KMS-11 (cell line): ENCODE results near the gene RAB2B.
A peak's percentile ranks its signal among the peaks of the same experiment; 100 is the strongest.

Experiments
- H2AFZ ChIP-seq: fragments of 200-600 bp; sonication (generic); 2 replicates; pipeline ENCODE4 v1.6.1; 2016; ENCODE audit warnings: antibody characterized with exemption, mixed run types, low read depth
- H3K27ac ChIP-seq: fragments of 200-600 bp; sonication (generic); 2 replicates; pipeline ENCODE4 v1.6.1; 2016; ENCODE audit warnings: mild to moderate bottlenecking, mixed run types
- H3K27me3 ChIP-seq: fragments of 200-600 bp; sonication (generic); 2 replicates; pipeline ENCODE4 v1.6.1; 2017; ENCODE audit warnings: mild to moderate bottlenecking, low read depth, mixed run types, moderate library complexity; ENCODE audit not compliant: insufficient read depth
- H3K36me3 ChIP-seq: fragments of 200-600 bp; sonication (generic); 2 replicates; pipeline ENCODE4 v1.6.1; 2017; ENCODE audit warnings: mild to moderate bottlenecking, mixed run types; ENCODE audit not compliant: insufficient read depth
- H3K4me1 ChIP-seq: fragments of 200-600 bp; sonication (generic); 2 replicates; pipeline ENCODE4 v1.6.1; 2016; ENCODE audit warnings: mild to moderate bottlenecking, low read depth, mixed run types; ENCODE audit not compliant: poor library complexity, severe bottlenecking
- H3K4me2 ChIP-seq: fragments of 200-600 bp; sonication (generic); 2 replicates; pipeline ENCODE4 v1.7.0; 2016; ENCODE audit warnings: mild to moderate bottlenecking, mixed run types
- H3K4me3 ChIP-seq: fragments of 200-600 bp; sonication (generic); IDR thresholded peaks from 2 replicates; pipeline ENCODE4 v1.6.1; 2017; ENCODE audit warnings: low read depth, low read length, mixed read lengths; ENCODE audit not compliant: insufficient read depth
- H3K79me2 ChIP-seq: fragments of 200-600 bp; sonication (generic); 2 replicates; pipeline ENCODE4 v1.6.1; 2016; ENCODE audit warnings: low read depth, mixed run types; ENCODE audit not compliant: insufficient read depth
- H3K9ac ChIP-seq: fragments of 200-600 bp; sonication (generic); 2 replicates; pipeline ENCODE4 v1.6.1; 2016; ENCODE audit warnings: mild to moderate bottlenecking, mixed run types
- H4K20me1 ChIP-seq: fragments of 200-600 bp; sonication (generic); 2 replicates; pipeline ENCODE4 v1.6.1; 2016; ENCODE audit warnings: mild to moderate bottlenecking, mixed run types; ENCODE audit not compliant: insufficient read depth
- TF ChIP-seq, protein P1 (sequence below): fragments of 200-600 bp; sonication (generic); conservative IDR thresholded peaks from 2 replicates; pipeline ENCODE4 v1.6.1; 2017; ENCODE audit warnings: low read depth, mild to moderate bottlenecking, antibody characterized with exemption, low read length, moderate library complexity, mixed read lengths

RAB2B gene

GRCh38 chr14:21496453-21496852 lies 19.7 kb upstream of the RAB2B start:
- Histone ChIP-seq H3K9ac (no peak overlapping the region), H3K27me3 (no peaks in the 10 kb centered on the region), H3K4me1 (peaks cover 31% of the 10 kb centered on the region), H4K20me1 (no peaks in the 10 kb centered on the region), H3K4me2 (no peak overlapping the region), H3K27ac (no peak overlapping the region), H3K4me3 (no peak overlapping the region), H3K36me3 (no peaks in the 10 kb centered on the region), H2AFZ (no peak overlapping the region), H3K79me2 (no peaks in the 10 kb centered on the region)
- TF ChIP-seq, protein P1, sequence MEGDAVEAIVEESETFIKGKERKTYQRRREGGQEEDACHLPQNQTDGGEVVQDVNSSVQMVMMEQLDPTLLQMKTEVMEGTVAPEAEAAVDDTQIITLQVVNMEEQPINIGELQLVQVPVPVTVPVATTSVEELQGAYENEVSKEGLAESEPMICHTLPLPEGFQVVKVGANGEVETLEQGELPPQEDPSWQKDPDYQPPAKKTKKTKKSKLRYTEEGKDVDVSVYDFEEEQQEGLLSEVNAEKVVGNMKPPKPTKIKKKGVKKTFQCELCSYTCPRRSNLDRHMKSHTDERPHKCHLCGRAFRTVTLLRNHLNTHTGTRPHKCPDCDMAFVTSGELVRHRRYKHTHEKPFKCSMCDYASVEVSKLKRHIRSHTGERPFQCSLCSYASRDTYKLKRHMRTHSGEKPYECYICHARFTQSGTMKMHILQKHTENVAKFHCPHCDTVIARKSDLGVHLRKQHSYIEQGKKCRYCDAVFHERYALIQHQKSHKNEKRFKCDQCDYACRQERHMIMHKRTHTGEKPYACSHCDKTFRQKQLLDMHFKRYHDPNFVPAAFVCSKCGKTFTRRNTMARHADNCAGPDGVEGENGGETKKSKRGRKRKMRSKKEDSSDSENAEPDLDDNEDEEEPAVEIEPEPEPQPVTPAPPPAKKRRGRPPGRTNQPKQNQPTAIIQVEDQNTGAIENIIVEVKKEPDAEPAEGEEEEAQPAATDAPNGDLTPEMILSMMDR: no peak

DNA sequence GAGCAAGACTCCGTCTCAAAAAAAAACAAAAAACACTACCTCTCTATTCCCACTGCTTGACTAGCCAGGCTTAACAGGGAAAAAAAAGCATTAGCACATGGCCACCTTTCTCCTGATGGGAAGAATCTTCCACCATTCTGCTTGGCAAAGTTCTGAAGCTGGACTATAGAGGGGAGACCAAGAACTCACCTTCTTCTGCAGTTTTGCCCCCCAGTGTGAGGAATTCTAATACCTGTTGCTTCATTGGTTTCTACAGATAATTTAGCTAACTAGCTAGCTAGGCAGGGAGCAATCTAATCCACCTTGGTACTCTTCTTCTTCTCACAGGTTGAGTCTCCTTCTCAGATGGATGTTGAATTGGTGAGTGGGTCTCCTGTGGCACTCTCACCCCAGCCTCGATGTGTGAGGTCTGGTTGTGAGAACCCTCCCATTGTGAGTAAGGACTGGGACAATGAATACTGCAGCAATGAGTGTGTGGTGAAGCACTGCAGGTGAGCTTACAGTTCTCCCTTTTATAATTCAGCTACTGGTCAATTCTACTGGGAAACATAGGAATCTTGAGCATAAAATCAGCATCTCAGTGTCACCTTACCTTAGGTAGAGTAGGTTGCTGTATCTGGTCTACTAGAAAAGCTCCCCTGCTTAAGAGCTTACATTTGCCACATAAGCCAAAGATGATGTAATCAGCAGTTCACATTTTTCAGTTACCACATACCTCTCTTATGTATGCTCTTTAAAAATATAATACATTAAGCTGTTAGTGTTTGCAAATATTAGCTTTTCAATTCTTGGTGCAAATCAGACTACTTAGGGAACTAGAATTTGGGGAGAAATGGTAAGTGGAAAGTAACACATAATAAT lies 18.4 kb upstream of the RAB2B start:
- H3K4me1 ChIP-seq: peaks cover 31% of the 10 kb centered on the region
- no peaks in the 10 kb centered on the region for H3K27me3 ChIP-seq
- H4K20me1 ChIP-seq: no peaks in the 10 kb centered on the region
- H2AFZ ChIP-seq: no peak overlapping the region
- TF ChIP-seq, protein P1: no peak
- no peaks in the 10 kb centered on the region for H3K36me3 ChIP-seq
- H3K4me3 ChIP-seq: no peak overlapping the region
- no peaks in the 10 kb centered on the region for H3K79me2 ChIP-seq
- no peak overlapping the region for H3K27ac ChIP-seq
- H3K9ac ChIP-seq: no peak overlapping the region
- no peak overlapping the region for H3K4me2 ChIP-seq

DNA sequence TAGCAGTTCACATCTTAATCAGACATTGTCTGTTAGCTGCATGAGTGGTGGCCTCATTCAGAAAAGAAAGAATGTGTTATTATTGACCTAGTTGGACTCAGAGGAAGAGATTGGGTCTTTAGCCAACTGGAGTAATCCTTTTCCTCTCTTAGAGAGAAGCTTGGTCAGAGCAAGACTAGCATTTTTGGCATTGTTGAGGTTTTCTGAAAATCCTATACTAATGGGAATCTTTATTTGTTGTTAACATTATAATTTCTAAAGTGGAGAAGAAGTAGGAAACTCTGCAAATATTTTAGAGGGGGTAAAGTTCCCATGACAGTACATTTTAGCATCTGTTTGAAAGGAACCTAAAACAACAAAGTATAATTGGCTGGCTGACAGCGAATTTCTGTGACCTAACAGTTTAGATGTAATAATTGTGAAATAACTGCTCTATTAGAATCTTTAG lies 9.9 kb upstream of the RAB2B start:
- Histone ChIP-seq H2AFZ (no peak overlapping the region), H3K4me2 (no peak overlapping the region), H3K27me3 (no peaks in the 10 kb centered on the region), H3K4me1 (no peaks in the 10 kb centered on the region), H3K36me3 (no peaks in the 10 kb centered on the region), H3K4me3 (no peak overlapping the region), H3K79me2 (no peaks in the 10 kb centered on the region), H3K9ac (no peak overlapping the region), H3K27ac (no peak overlapping the region), H4K20me1 (no peaks in the 10 kb centered on the region)
- TF ChIP-seq, protein P1: no peak

GRCh38 chr14:21476523-21476924 lies 235 bp downstream of the RAB2B start:
- Histone ChIP-seq H3K27me3 (no peaks in the 10 kb centered on the region), H2AFZ (peak overlapping the region; percentile 39; the same call in 1 of the 2 replicates), H3K4me2 (peak overlapping the region; percentile 34; the same call in 1 of the 2 replicates), H3K79me2 (peaks cover 17% of the 10 kb centered on the region; the same call in 1 of the 2 replicates), H3K4me3 (no peak overlapping the region), H4K20me1 (no peaks in the 10 kb centered on the region), H3K27ac (no peak overlapping the region), H3K4me1 (peaks cover 16% of the 10 kb centered on the region), H3K36me3 (no peaks in the 10 kb centered on the region), H3K9ac (no peak overlapping the region)
- TF ChIP-seq, protein P1: no peak
